GM19025 (cell line): ENCODE measurements around the gene SLC27A2.

Experiments
- ATAC-seq: cut with Tn5 transposase; IDR thresholded peaks from one replicate; pipeline ENCODE4 v1.9.1; 2021; ENCODE audit warnings: mild to moderate bottlenecking, low read depth, moderate library complexity; ENCODE audit not compliant: unreplicated experiment

SLC27A2 gene

GRCh38 chr15:50233192-50233736, 51.3 kb downstream of the SLC27A2 start:
- ATAC-seq, result no peak

- no peak for ATAC-seq
Measured at GRCh38 chr15:50234764-50235163, 52.8 kb downstream of the SLC27A2 start.

GRCh38 chr15:50235794-50236193, 53.8 kb downstream of the SLC27A2 start:
- ATAC-seq, result no peak

- ATAC-seq, result no peak
Measured at GRCh38 chr15:50236433-50236832, 54.4 kb downstream of the SLC27A2 start.

GRCh38 chr15:50238255-50238654, 56.3 kb downstream of the SLC27A2 start:
- no peak for ATAC-seq

GRCh38 chr15:50241684-50242450, 59.9 kb downstream of the SLC27A2 start:
- no peak for ATAC-seq

GRCh38 chr15:50244153-50244552, 62.2 kb downstream of the SLC27A2 start:
- ATAC-seq, result no peak

GRCh38 chr15:50244959-50245624, 63.1 kb downstream of the SLC27A2 start:
- ATAC-seq, result no peak

GRCh38 chr15:50246631-50247030, 64.6 kb downstream of the SLC27A2 start:
- ATAC-seq, result no peak

- ATAC-seq, result peak; percentile 96
Measured at GRCh38 chr15:50247819-50248655, 66.0 kb downstream of the SLC27A2 start.

GRCh38 chr15:50248994-50249582, 67.1 kb downstream of the SLC27A2 start:
- no peak for ATAC-seq

GRCh38 chr15:50249704-50250103, 67.7 kb downstream of the SLC27A2 start:
- no peak for ATAC-seq

- no peak for ATAC-seq
Measured at GRCh38 chr15:50250760-50251394, 68.9 kb downstream of the SLC27A2 start.

GRCh38 chr15:50251638-50252182, 69.7 kb downstream of the SLC27A2 start:
- ATAC-seq, result no peak

- ATAC-seq, result no peak
Measured at GRCh38 chr15:50252556-50252955, 70.6 kb downstream of the SLC27A2 start.

GRCh38 chr15:50256188-50257041, 74.4 kb downstream of the SLC27A2 start:
- ATAC-seq, result no peak

- ATAC-seq, result no peak
Measured at GRCh38 chr15:50257332-50257731, 75.3 kb downstream of the SLC27A2 start.

GRCh38 chr15:50257924-50258323, 75.9 kb downstream of the SLC27A2 start:
- no peak for ATAC-seq

- ATAC-seq, result no peak
Measured at GRCh38 chr15:50259276-50259675, 77.3 kb downstream of the SLC27A2 start.
